Natural killer cell treated with Interleukin-12 subunit alpha and Interleukin-12 subunit beta and Interleukin-15 and Interleukin-18, amount 100 ng/mL, for 72 hours (primary cell): ENCODE results near the gene DIO1. TPM values are rescaled to one million over a fixed set of nuclear protein-coding genes. Genes with fewer than 3 reads are reported as not detected.
"Not testable (repeated sequence)": the region's sequence is repeated elsewhere in the genome, so short reads cannot be mapped to it uniquely, and the experiment has no call there.

Experiments used
- ATAC-seq, 2 donors: fragments of 150-1000 bp; cut with Tn5 transposase in 1 of 2; sonication (Bioruptor Pico), chemical (Tn5 transposase) in 1 of 2; 2 replicates each; pipeline ENCODE4 v1.10.0; 2021
- DNase-seq: peaks from one replicate; pipeline ENCODE4 v3.0.0; 2022; ENCODE audit warnings: low spot score
- H3K27ac Mint-ChIP-seq, 2 donors: 1 replicate in 1 of 2; 2 replicates in 1 of 2; pipeline ENCODE4 v1.8.0; 2022; ENCODE audit warnings: mixed read lengths in 2 of 2, mild to moderate bottlenecking in 1 of 2, moderate library complexity in 1 of 2
- H3K27me3 Mint-ChIP-seq, 2 donors: 1 replicate in 1 of 2; 2 replicates in 1 of 2; pipeline ENCODE4 v1.8.0; 2022; ENCODE audit warnings: mixed read lengths in 2 of 2
- H3K36me3 Mint-ChIP-seq: one replicate; pipeline ENCODE4 v1.8.0; 2022; ENCODE audit warnings: mixed read lengths
- H3K4me1 Mint-ChIP-seq, 2 donors: 1 replicate in 1 of 2; 2 replicates in 1 of 2; pipeline ENCODE4 v1.8.0; 2022; ENCODE audit warnings: low read depth in 2 of 2, mixed read lengths in 2 of 2, mild to moderate bottlenecking in 1 of 2
- H3K4me3 Mint-ChIP-seq: one replicate; pipeline ENCODE4 v1.8.0; 2022; ENCODE audit warnings: mixed read lengths
- H3K9me3 Mint-ChIP-seq: 2 replicates; pipeline ENCODE4 v1.8.0; 2022; ENCODE audit warnings: mixed read lengths
- total RNA-seq, 2 donors: library from RNA; stranded (reverse); gene quantifications; one replicate each; pipeline ENCODE4 v1.2.3, GENCODE V29; 2022

DIO1 gene
- total RNA-seq, result not detected

GRCh38 chr1:53893999-53894636 lies at the start of gene DIO1:
TSS of gene DIO1 (plus strand) at chr1:53894187. CDS start at chr1:53894211, 24 bp downstream.
- peaks cover 7 to 15% of the 10 kb centered on the region in 2 donors for H3K27me3 Mint-ChIP-seq
- ATAC-seq (no peak), DNase-seq (no peak)
- no peak within 1 kb of the TSS for H3K4me3 Mint-ChIP-seq
- H3K4me1 Mint-ChIP-seq, result peaks cover 17 to 37% of the 10 kb centered on the region in 2 donors
- H3K36me3 Mint-ChIP-seq, result no peaks in the 10 kb centered on the region
- H3K27ac Mint-ChIP-seq, result peak within 1 kb of the TSS in 1 of 2 donors; percentile 61
- H3K9me3 Mint-ChIP-seq, result no peaks in the 10 kb centered on the region

- Mint-ChIP-seq H3K4me3 (no peak overlapping the region), H3K36me3 (peaks cover 14% of the 10 kb centered on the region), H3K27me3 (peaks cover 0 to 9% of the 10 kb centered on the region in 2 donors), H3K27ac (no peak overlapping the region), H3K9me3 (no peaks in the 10 kb centered on the region), H3K4me1 (no peaks in the 10 kb centered on the region)
- no peak for DNase-seq
- ATAC-seq, result no peak
Measured at GRCh38 chr1:53847980-53848379, 46.0 kb upstream of the DIO1 start.

GRCh38 chr1:53850082-53850673 lies 43.8 kb upstream of the DIO1 start:
- peaks cover 14% of the 10 kb centered on the region for H3K36me3 Mint-ChIP-seq
- DNase-seq (no peak), ATAC-seq (no peak)
- no peak overlapping the region for H3K27ac Mint-ChIP-seq
- no peaks in the 10 kb centered on the region for H3K9me3 Mint-ChIP-seq
- H3K4me1 Mint-ChIP-seq, result no peaks in the 10 kb centered on the region
- H3K4me3 Mint-ChIP-seq, result no peak overlapping the region
- peaks cover 0 to 7% of the 10 kb centered on the region in 2 donors for H3K27me3 Mint-ChIP-seq

- no peak for ATAC-seq
- no peaks in the 10 kb centered on the region for H3K4me1 Mint-ChIP-seq
- H3K4me3 Mint-ChIP-seq, result no peak overlapping the region
- no peaks in the 10 kb centered on the region for H3K9me3 Mint-ChIP-seq
- DNase-seq, result no peak
- H3K27ac Mint-ChIP-seq, result no peak overlapping the region
- peaks cover 0 to 4% of the 10 kb centered on the region in 2 donors for H3K27me3 Mint-ChIP-seq
- peaks cover 14% of the 10 kb centered on the region for H3K36me3 Mint-ChIP-seq
Measured at GRCh38 chr1:53851571-53852285, 42.3 kb upstream of the DIO1 start.

GRCh38 chr1:53860967-53861411 lies 33.0 kb upstream of the DIO1 start:
- ATAC-seq (peak; percentile 58 to 64), DNase-seq (peak; percentile 62)
- Mint-ChIP-seq H3K27ac (peak overlapping the region in 1 of 2 donors; percentile 39), H3K9me3 (no peaks in the 10 kb centered on the region), H3K4me1 (no peaks in the 10 kb centered on the region), H3K36me3 (no peaks in the 10 kb centered on the region), H3K27me3 (no peaks in the 10 kb centered on the region), H3K4me3 (no peak overlapping the region)

GRCh38 chr1:53862507-53862906 lies 31.5 kb upstream of the DIO1 start:
- H3K36me3 Mint-ChIP-seq, result no peaks in the 10 kb centered on the region
- no peak overlapping the region for H3K4me3 Mint-ChIP-seq
- no peak for DNase-seq
- H3K27ac Mint-ChIP-seq, result no peak overlapping the region
- H3K4me1 Mint-ChIP-seq, result no peaks in the 10 kb centered on the region
- no peaks in the 10 kb centered on the region for H3K9me3 Mint-ChIP-seq
- no peak for ATAC-seq
- H3K27me3 Mint-ChIP-seq, result no peaks in the 10 kb centered on the region

DNA sequence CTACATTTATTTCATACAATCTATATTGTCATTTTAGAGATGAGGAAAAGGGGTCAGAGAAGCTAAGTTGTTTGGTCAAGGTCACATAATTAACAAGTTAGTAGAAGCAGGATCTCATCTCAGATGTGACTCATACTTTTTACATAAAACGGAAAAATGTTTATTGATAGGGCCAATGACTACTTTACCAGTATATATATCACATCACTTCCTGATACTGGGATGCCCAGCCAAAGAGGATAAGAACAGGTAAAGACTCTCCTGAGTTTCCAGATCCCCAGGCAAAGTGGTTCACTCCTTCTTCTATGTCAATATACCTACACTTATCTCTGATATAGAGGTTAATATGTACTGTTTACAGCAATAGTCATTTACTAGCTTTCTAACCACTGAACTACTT lies 25.4 kb upstream of the DIO1 start:
- ATAC-seq (no peak), DNase-seq (no peak)
- no peak overlapping the region for H3K27ac Mint-ChIP-seq
- no peaks in the 10 kb centered on the region for H3K9me3 Mint-ChIP-seq
- H3K36me3 Mint-ChIP-seq, result no peaks in the 10 kb centered on the region
- H3K27me3 Mint-ChIP-seq, result no peaks in the 10 kb centered on the region
- H3K4me1 Mint-ChIP-seq, result no peaks in the 10 kb centered on the region
- H3K4me3 Mint-ChIP-seq, result no peak overlapping the region

DNA sequence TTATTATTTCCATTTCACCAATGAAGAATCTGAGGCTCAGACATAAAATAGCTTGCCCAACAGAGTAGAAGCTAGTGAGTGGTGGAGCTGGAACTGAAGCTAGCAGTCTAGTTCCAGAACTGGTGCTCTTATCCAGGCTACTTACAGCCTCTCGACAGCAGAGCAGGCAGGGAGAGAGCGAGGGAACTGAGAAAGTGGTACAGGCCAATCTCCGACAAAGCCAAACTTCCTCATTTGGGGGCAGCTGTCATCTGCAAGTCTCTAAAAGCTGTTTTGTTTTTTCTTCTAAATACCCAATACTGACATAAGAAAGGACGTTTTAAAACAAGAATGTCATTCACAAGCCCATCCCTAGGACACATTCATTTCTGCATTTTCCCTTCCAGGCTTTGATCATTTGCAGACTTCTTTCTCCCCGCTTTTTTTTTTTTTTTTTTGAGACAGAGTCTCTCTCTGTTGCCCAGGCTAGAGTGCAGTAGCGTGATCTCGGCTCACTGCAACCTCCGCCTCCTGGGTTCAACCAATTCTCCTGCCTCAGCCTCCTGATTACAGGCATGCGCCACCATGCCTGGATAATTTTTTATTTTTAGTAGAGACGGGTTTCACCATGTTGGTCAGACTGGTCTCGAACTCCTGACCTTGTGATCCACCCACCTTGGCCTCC lies 24.4 kb upstream of the DIO1 start:
- no peaks in the 10 kb centered on the region for H3K9me3 Mint-ChIP-seq
- no peak overlapping the region for H3K27ac Mint-ChIP-seq
- no peaks in the 10 kb centered on the region for H3K36me3 Mint-ChIP-seq
- no peak overlapping the region for H3K4me3 Mint-ChIP-seq
- no peak for DNase-seq
- H3K4me1 Mint-ChIP-seq, result no peaks in the 10 kb centered on the region
- ATAC-seq, result no peak
- H3K27me3 Mint-ChIP-seq, result no peaks in the 10 kb centered on the region

GRCh38 chr1:53871221-53871620 lies 22.8 kb upstream of the DIO1 start:
- ATAC-seq, result no peak
- Mint-ChIP-seq H3K9me3 (no peaks in the 10 kb centered on the region), H3K36me3 (peaks cover 6% of the 10 kb centered on the region), H3K4me3 (no peak overlapping the region), H3K27ac (no peak overlapping the region), H3K27me3 (no peaks in the 10 kb centered on the region), H3K4me1 (no peaks in the 10 kb centered on the region)
- no peak for DNase-seq

GRCh38 chr1:53871773-53872484 lies 22.1 kb upstream of the DIO1 start:
- H3K36me3 Mint-ChIP-seq, result peaks cover 10% of the 10 kb centered on the region
- ATAC-seq, result no peak
- H3K9me3 Mint-ChIP-seq, result no peaks in the 10 kb centered on the region
- H3K27me3 Mint-ChIP-seq, result no peaks in the 10 kb centered on the region
- H3K4me1 Mint-ChIP-seq, result no peaks in the 10 kb centered on the region
- DNase-seq, result no peak
- H3K27ac Mint-ChIP-seq, result no peak overlapping the region
- no peak overlapping the region for H3K4me3 Mint-ChIP-seq

DNA sequence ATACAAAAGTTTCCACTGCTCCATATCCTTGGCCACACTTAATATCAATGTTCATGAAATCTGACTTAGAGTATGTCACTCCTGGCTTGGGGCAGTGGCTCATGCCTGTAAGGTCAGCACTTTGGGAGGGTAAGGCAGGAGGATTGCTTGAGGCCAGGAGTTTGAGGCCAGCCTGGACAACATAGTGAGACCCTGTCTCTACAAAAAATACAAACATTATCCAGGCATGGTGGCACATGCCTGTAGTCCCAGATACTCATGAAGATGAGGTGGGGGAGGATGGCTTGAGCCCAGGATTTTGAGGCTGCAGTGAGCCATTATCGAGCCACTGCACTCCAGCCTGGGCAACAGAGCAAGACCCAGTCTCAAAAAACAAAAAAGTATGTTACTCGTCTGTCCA lies 18.8 kb upstream of the DIO1 start:
- H3K27ac Mint-ChIP-seq, H3K4me1 Mint-ChIP-seq, H3K27me3 Mint-ChIP-seq, H3K36me3 Mint-ChIP-seq, ATAC-seq, H3K4me3 Mint-ChIP-seq, H3K9me3 Mint-ChIP-seq, DNase-seq: not testable (repeated sequence)

DNA sequence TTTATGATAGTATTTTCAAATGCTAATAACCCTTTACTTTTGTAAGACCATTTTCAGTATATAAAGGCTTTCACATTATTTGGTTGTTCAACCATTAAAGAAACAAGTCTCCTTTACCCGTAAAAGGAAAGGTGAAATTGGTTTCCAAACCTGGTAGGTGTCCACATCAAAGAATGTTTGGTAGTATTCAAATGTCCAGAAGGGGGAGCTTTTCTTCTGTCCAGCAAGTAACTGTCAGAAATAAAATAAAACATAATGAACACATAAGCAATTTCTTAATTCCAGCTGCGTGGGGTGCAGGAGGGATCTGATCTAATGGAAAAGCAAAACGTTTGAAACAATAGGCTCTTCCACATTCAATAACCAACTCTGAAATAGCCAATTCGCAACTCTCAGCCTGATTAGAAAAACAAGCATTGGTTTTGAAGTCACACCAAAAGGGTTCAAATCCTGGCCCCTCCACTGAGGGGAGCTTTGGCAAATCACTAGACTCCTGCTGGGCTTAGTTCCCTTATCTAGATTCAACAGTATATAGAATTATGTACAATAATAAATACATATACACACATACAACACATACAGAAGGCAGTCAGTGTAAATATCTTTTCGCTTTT lies 15.4 kb upstream of the DIO1 start:
- Mint-ChIP-seq H3K9me3 (no peaks in the 10 kb centered on the region), H3K27ac (no peak overlapping the region), H3K36me3 (peaks cover 19% of the 10 kb centered on the region), H3K4me3 (no peak overlapping the region), H3K27me3 (no peaks in the 10 kb centered on the region), H3K4me1 (no peaks in the 10 kb centered on the region)
- DNase-seq, result no peak
- ATAC-seq, result no peak

DNA sequence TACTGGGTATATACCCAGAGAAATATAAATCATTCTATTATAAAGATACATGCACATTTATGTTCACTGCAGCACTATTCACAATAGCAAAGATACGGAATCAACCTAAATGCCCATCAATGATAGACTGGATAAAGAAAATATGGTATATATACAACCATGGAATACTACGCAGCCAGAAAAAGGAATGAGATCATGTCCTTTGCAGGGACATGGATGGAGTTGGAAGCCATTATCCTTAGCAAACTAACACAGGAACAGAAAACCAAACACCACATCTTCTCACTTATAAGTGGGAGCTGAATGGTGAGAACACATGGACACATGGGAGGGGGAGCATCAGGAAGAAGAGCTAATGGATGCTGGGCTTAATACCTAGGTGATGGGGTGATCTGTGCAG lies 12.1 kb upstream of the DIO1 start:
- not testable (repeated sequence) for H3K27ac Mint-ChIP-seq, ATAC-seq, H3K9me3 Mint-ChIP-seq, H3K4me1 Mint-ChIP-seq, H3K4me3 Mint-ChIP-seq, DNase-seq, H3K36me3 Mint-ChIP-seq, H3K27me3 Mint-ChIP-seq
